Hepatocyte (in vitro differentiated cells): ENCODE data around the gene HPSE2.

ENCODE experiments used
- CTCF ChIP-seq: fragments of 200-600 bp; sonication (generic); IDR thresholded peaks from 2 replicates; pipeline ENCODE4 v1.5.1; 2016; ENCODE audit warnings: antibody characterized with exemption, mild to moderate bottlenecking; ENCODE audit not compliant: poor library complexity
- EZH2phosphoT487 ChIP-seq: fragments of 200-600 bp; sonication (generic); IDR thresholded peaks from one replicate; pipeline ENCODE4 v1.6.1; 2018; ENCODE audit warnings: antibody characterized with exemption, mild to moderate bottlenecking, low read depth, moderate library complexity; ENCODE audit not compliant: unreplicated experiment, severe bottlenecking

- TF ChIP-seq EZH2phosphoT487 (no peak), CTCF (no peak)
Measured at GRCh38 chr10:98778277-98778759, 457.3 kb downstream of the HPSE2 start.
